Panc1 (cell line): ENCODE results near the gene ZNF346. TPM values are rescaled to one million over a fixed set of nuclear protein-coding genes. Genes with fewer than 3 reads are reported as not detected.

Experiments
- ATAC-seq: fragments of 200-7000 bp; cut with Tn5 transposase; 2 replicates; pipeline ENCODE4 v1.9.1; 2020; ENCODE audit warnings: mild to moderate bottlenecking, moderate library complexity
- BruUV-seq: library from RNA; stranded (reverse); fragments of 400-500 nt; replicated peaks from 2 replicates; lab custom pipeline; 2021; lab: Mats Ljungman, UMichigan
- CTCF ChIA-PET: fragments of 300-600 bp; sonication (Branson Sonifier 250); formaldehyde crosslinking; loops from one replicate; lab custom pipeline; 2022; ENCODE audit warnings: antibody characterized with exemption; lab: Charles Lee
- POLR2A ChIA-PET: fragments of 300-600 bp; sonication (Branson Sonifier 250); formaldehyde crosslinking; loops from one replicate; lab custom pipeline; 2022; ENCODE audit warnings: antibody characterized with exemption; lab: Charles Lee
- DNase-seq: peaks from one replicate; pipeline ENCODE4 v3.0.0-alpha.2; 2010; ENCODE audit warnings: low read depth, low spot score
- H3K27ac ChIP-seq: 2 replicates; pipeline ENCODE4 v1.5.1; 2011; ENCODE audit warnings: mild to moderate bottlenecking, low read length, inconsistent platforms
- H3K27me3 ChIP-seq: fragments of 200-500 bp; sonication (Bioruptor generic); 2 replicates; pipeline ENCODE4 v1.6.0; 2014; ENCODE audit warnings: low read length, inconsistent platforms; ENCODE audit not compliant: control insufficient read depth, insufficient read depth
- H3K36me3 ChIP-seq: fragments of 200-500 bp; sonication (Bioruptor generic); 2 replicates; pipeline ENCODE4 v1.5.1; 2014; ENCODE audit warnings: inconsistent platforms, mild to moderate bottlenecking, low read length, moderate library complexity; ENCODE audit not compliant: control insufficient read depth, insufficient read depth
- H3K4me1 ChIP-seq: 2 replicates; pipeline ENCODE4 v1.5.1; 2011; ENCODE audit warnings: inconsistent platforms, mild to moderate bottlenecking, low read length, moderate library complexity; ENCODE audit not compliant: control insufficient read depth, insufficient read depth
- H3K4me3 ChIP-seq, 2 experiments: 2 replicates each; pipeline ENCODE4 v1.5.1; 2011 to 2012; ENCODE audit warnings: low read depth in 2 of 2, low read length in 2 of 2, mild to moderate bottlenecking in 2 of 2, inconsistent platforms in 1 of 2, moderate library complexity in 1 of 2
- H3K9me3 ChIP-seq: fragments of 200-500 bp; sonication (Bioruptor generic); 2 replicates; pipeline ENCODE4 v1.5.1; 2014; ENCODE audit warnings: low read depth, mild to moderate bottlenecking, inconsistent platforms, low read length, moderate library complexity; ENCODE audit not compliant: control insufficient read depth, insufficient read depth
- POLR2AphosphoS5 ChIP-seq: IDR thresholded peaks from 2 replicates; pipeline ENCODE4 v1.6.1; 2012; ENCODE audit warnings: mild to moderate bottlenecking, low read depth, low read length, moderate library complexity
- SIN3A ChIP-seq: IDR thresholded peaks from 2 replicates; pipeline ENCODE4 v1.6.1; 2012; ENCODE audit warnings: low read depth, mild to moderate bottlenecking, low read length, moderate library complexity, borderline replicate concordance; ENCODE audit not compliant: insufficient read depth
- TCF7L2 ChIP-seq: IDR thresholded peaks from 2 replicates; pipeline ENCODE4 v1.6.1; 2011; ENCODE audit warnings: mild to moderate bottlenecking, low read depth, low read length, inconsistent platforms
- in situ Hi-C: cut with HindIII; loops from 2 replicates; pipeline ENCODE4 v1.10.0; 2016; ENCODE audit warnings: low sequenced_read_pairs, low pct_unique_long_range_greater_than_20kb
- intact Hi-C: fragments of 100-400 bp; cut with micrococcal nuclease; formaldehyde crosslinking; loops from one replicate; pipeline ENCODE4 v1.10.0; 2022; ENCODE audit not compliant: unreplicated experiment
- total RNA-seq: library from RNA; stranded (reverse); gene quantifications from one replicate; pipeline ENCODE4 v1.2.1, GENCODE V29; 2021; ENCODE audit not compliant: unreplicated experiment
- TF ChIP-seq, protein P1 (sequence below), 2 experiments: IDR thresholded peaks; 2 replicates each; pipeline ENCODE4 v1.6.1; 2011 to 2012; ENCODE audit warnings: low read depth in 2 of 2, control low read depth in 1 of 2, low read length in 1 of 2, mild to moderate bottlenecking in 1 of 2, moderate library complexity in 1 of 2; ENCODE audit not compliant: insufficient read depth in 1 of 2
- TF ChIP-seq, protein P2 (sequence below): fragments of 450-650 bp; IDR thresholded peaks from 2 replicates; pipeline ENCODE4 v1.5.1; 2017; ENCODE audit warnings: mild to moderate bottlenecking

The ZNF346 gene
- total RNA-seq, 1 experiment from 2014 or later: 21.3 TPM

- ATAC-seq (no peak), DNase-seq (no peak)
- POLR2A ChIA-PET: interaction anchor here (0.7 kb wide), 1 partner anchor 49 kb away, joined by 5 read pairs; no protein-coding TSS in a partner anchor
- H3K9me3 ChIP-seq: no peaks in the 10 kb centered on the region
- H3K4me1 ChIP-seq: no peaks in the 10 kb centered on the region
- intact Hi-C loops: no loop called here
- no peak overlapping the region for H3K4me3 ChIP-seq
- TF ChIP-seq SIN3A: no peak
- no peak for TF ChIP-seq TCF7L2
- TF ChIP-seq POLR2AphosphoS5: no peak
- TF ChIP-seq, protein P1, sequence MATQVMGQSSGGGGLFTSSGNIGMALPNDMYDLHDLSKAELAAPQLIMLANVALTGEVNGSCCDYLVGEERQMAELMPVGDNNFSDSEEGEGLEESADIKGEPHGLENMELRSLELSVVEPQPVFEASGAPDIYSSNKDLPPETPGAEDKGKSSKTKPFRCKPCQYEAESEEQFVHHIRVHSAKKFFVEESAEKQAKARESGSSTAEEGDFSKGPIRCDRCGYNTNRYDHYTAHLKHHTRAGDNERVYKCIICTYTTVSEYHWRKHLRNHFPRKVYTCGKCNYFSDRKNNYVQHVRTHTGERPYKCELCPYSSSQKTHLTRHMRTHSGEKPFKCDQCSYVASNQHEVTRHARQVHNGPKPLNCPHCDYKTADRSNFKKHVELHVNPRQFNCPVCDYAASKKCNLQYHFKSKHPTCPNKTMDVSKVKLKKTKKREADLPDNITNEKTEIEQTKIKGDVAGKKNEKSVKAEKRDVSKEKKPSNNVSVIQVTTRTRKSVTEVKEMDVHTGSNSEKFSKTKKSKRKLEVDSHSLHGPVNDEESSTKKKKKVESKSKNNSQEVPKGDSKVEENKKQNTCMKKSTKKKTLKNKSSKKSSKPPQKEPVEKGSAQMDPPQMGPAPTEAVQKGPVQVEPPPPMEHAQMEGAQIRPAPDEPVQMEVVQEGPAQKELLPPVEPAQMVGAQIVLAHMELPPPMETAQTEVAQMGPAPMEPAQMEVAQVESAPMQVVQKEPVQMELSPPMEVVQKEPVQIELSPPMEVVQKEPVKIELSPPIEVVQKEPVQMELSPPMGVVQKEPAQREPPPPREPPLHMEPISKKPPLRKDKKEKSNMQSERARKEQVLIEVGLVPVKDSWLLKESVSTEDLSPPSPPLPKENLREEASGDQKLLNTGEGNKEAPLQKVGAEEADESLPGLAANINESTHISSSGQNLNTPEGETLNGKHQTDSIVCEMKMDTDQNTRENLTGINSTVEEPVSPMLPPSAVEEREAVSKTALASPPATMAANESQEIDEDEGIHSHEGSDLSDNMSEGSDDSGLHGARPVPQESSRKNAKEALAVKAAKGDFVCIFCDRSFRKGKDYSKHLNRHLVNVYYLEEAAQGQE (IDR thresholded peaks at IDR 0.05; ENCODE audit: insufficient read depth in 1 of 2, low read depth in 2 of 2, low read length in 1 of 2): no peak
- TF ChIP-seq, protein P2, sequence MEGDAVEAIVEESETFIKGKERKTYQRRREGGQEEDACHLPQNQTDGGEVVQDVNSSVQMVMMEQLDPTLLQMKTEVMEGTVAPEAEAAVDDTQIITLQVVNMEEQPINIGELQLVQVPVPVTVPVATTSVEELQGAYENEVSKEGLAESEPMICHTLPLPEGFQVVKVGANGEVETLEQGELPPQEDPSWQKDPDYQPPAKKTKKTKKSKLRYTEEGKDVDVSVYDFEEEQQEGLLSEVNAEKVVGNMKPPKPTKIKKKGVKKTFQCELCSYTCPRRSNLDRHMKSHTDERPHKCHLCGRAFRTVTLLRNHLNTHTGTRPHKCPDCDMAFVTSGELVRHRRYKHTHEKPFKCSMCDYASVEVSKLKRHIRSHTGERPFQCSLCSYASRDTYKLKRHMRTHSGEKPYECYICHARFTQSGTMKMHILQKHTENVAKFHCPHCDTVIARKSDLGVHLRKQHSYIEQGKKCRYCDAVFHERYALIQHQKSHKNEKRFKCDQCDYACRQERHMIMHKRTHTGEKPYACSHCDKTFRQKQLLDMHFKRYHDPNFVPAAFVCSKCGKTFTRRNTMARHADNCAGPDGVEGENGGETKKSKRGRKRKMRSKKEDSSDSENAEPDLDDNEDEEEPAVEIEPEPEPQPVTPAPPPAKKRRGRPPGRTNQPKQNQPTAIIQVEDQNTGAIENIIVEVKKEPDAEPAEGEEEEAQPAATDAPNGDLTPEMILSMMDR: no peak
- BruUV-seq: no TSS peak
- no peak overlapping the region for H3K27ac ChIP-seq
- H3K36me3 ChIP-seq: peaks cover 2% of the 10 kb centered on the region; the same call in 1 of the 2 replicates
- CTCF ChIA-PET: no interaction called here
- in situ Hi-C loops: no loop called here
- no peaks in the 10 kb centered on the region for H3K27me3 ChIP-seq
Observed at GRCh38 chr5:177036443-177036842, 13.9 kb downstream of the ZNF346 start.

GRCh38 chr5:177036921-177037320 lies 14.4 kb downstream of the ZNF346 start:
- POLR2A ChIA-PET: no interaction called here
- in situ Hi-C loops: no loop called here

More at GRCh38 chr5:177036921-177037320, 14.4 kb downstream of the ZNF346 start:
- intact Hi-C loops: no loop called here
- no peak for TF ChIP-seq TCF7L2
- no peak for TF ChIP-seq SIN3A
- TF ChIP-seq, protein P1 (IDR thresholded peaks at IDR 0.05; ENCODE audit: insufficient read depth in 1 of 2, low read depth in 2 of 2, low read length in 1 of 2): no peak
- TF ChIP-seq, protein P2: no peak
- no peak for TF ChIP-seq POLR2AphosphoS5
- no peaks in the 10 kb centered on the region for H3K4me1 ChIP-seq
- H3K4me3 ChIP-seq: no peak overlapping the region
- DNase-seq: no peak
- CTCF ChIA-PET: no interaction called here
- H3K27me3 ChIP-seq: no peaks in the 10 kb centered on the region
- peaks cover 2% of the 10 kb centered on the region; the same call in 1 of the 2 replicates for H3K36me3 ChIP-seq
- no TSS peak for BruUV-seq
- H3K27ac ChIP-seq: no peak overlapping the region
- no peaks in the 10 kb centered on the region for H3K9me3 ChIP-seq
- ATAC-seq: no peak
